Measurements from ENCODE around the gene OGFOD3.
"Not testable (repeated sequence)": the region's sequence is repeated elsewhere in the genome, so short reads cannot be mapped to it uniquely, and the experiment has no call there.

The OGFOD3 gene, protein sequence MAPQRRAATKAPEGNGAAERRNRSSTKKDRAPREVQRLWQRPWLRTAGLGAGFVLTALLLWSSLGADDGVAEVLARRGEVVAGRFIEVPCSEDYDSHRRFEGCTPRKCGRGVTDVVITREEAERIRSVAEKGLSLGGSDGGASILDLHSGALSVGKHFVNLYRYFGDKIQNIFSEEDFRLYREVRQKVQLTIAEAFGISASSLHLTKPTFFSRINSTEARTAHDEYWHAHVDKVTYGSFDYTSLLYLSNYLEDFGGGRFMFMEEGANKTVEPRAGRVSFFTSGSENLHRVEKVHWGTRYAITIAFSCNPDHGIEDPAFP

DNA sequence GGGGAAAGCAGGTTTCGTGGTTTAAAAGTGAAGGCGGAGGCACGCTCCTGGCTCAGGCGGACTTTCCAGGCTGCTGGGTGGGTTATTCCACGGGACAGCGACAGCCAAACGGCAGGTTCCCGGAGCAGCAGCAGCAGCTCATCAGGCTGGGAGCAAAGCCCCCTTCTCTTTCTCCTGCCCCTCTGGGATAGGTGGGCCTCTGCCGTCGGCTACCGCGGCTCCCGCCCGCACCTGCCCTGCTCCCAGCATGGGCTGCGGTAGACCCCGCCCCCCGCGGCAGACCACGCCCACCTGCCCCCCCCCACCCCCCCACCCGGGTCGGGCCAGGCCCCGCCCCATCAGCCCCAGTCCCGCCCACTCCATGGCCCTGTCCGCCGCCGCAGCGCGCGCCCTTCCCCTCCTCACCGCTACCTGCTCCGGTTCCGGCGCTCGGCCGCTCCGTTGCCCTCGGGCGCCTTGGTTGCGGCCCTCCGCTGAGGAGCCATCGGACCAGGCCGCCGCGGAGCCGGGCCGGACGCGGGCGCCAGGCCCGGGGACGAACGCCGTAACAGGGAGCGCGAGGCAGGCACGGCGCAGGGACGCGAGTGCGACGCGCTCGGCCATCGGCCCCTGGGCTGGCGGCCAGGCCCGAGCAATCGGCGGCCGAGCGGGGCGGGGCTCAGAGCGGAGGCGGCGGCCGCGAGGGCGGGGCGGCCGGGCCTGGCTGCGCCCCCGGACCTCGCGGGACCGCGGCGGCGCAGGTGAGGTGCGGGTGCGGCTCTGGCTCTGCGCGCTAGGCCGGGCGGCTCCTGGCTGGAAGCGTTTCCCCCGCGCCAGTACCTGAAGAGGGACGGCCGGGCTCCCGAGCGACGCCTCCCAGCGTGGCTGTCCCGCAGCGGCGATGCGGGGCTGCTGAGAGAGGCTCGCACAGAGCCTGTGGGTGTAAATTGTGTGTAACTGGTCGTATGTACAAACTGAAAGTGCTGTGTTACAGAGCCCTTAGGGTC is at the start of gene OGFOD3, which contains the start of gene HEXD:
Gene OGFOD3, minus strand, starts transcription at position 586 of the 986 bp plus-strand sequence. Its CDS starts 101 bp downstream, at position 485.
Gene HEXD, plus strand, starts transcription at position 347 of the 986 bp plus-strand sequence. CDS start 1,453 bp downstream, outside the sequence.
- peak within 1 kb of the TSS; percentile 98 for H3K4me3 ChIP-seq (ENCODE audit: low read depth, low read length)
- peaks cover 12% of the 10 kb centered on the region for H3K36me3 ChIP-seq (ENCODE audit: control insufficient read depth, insufficient read depth, low read length)
- peak within 1 kb of the TSS; percentile 91 for H3K27ac ChIP-seq (ENCODE audit: low read depth, low read length)
- no peaks in the 10 kb centered on the region for H3K27me3 ChIP-seq (ENCODE audit: control insufficient read depth, insufficient read depth, low read length)
- H3K4me1 ChIP-seq (ENCODE audit: control insufficient read depth, insufficient read depth, low read length), result peaks cover 7% of the 10 kb centered on the region; the same call in 1 of the 2 replicates
- no peaks in the 10 kb centered on the region for H3K9me3 ChIP-seq (ENCODE audit: control insufficient read depth, insufficient read depth, low read length)
- peak within 1 kb of the TSS; percentile 95 for H3K9ac ChIP-seq (ENCODE audit: low read depth, low read length)

DNA sequence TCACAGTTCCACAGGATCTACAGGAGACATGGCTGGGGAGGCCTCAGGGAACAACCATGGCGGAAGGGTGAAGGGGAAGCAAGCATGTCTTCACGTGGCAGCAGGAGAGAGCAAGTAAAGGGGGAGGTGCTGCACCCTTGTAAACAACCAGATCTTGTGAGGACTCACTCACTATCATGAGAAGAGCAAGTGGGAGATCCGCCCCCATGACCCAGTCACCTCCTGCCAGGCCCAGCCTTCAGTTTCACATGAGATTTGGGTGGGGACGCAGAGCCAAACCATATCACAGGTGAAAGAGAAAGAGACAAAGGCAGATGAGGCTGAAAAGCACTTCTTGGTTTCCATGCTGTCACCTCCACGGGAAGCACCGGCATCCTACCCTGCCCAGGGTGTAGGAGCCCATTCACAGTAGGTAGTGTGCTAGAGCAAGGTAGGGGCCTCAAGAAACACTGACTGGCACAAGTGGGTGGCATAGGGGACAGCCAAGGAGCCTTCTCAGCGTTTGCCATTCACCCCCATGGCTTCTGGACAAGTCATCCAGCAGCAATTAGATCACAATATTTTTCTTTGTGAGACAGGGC is 46.7 kb upstream of the OGFOD3 start:
- H3K9ac ChIP-seq (ENCODE audit: low read depth, low read length), result no peak overlapping the region

DNA sequence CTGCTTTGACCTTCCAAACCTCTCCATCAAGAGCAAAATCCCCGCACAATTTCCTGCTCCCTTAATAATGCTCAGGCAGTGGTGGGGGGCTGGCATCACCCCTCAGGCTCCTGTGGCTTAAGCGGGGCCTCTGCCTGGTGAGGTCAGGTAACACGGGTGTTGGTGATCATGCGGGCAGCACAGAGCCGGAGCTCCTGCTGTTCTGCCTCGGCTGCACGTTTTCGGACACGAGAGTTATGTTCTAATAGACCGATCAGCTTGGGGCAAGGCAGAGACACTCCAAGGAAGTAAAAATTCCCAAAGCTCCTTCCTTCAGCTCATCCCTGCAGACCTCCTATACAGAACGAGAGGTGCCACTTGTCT is 46.2 kb upstream of the OGFOD3 start:
- no peak overlapping the region for H3K9ac ChIP-seq (ENCODE audit: low read depth, low read length)
- H3K4me3 ChIP-seq (ENCODE audit: low read depth, low read length), result no peak overlapping the region
- H3K9me3 ChIP-seq (ENCODE audit: control insufficient read depth, insufficient read depth, low read length), result no peaks in the 10 kb centered on the region
- no peaks in the 10 kb centered on the region for H3K4me1 ChIP-seq (ENCODE audit: control insufficient read depth, insufficient read depth, low read length)
- no peaks in the 10 kb centered on the region for H3K27me3 ChIP-seq (ENCODE audit: control insufficient read depth, insufficient read depth, low read length)
- peaks cover 75% of the 10 kb centered on the region for H3K36me3 ChIP-seq (ENCODE audit: control insufficient read depth, insufficient read depth, low read length)
- no peak overlapping the region for H3K27ac ChIP-seq (ENCODE audit: low read depth, low read length)

More for the DNA sequence above, 46.7 kb upstream of the OGFOD3 start:
- H3K4me1 ChIP-seq (ENCODE audit: control insufficient read depth, insufficient read depth, low read length), result no peaks in the 10 kb centered on the region
- H3K27me3 ChIP-seq (ENCODE audit: control insufficient read depth, insufficient read depth, low read length), result no peaks in the 10 kb centered on the region
- H3K9me3 ChIP-seq (ENCODE audit: control insufficient read depth, insufficient read depth, low read length), result no peaks in the 10 kb centered on the region
- no peak overlapping the region for H3K4me3 ChIP-seq (ENCODE audit: low read depth, low read length)
- H3K27ac ChIP-seq (ENCODE audit: low read depth, low read length), result no peak overlapping the region
- H3K36me3 ChIP-seq (ENCODE audit: control insufficient read depth, insufficient read depth, low read length), result peaks cover 76% of the 10 kb centered on the region

DNA sequence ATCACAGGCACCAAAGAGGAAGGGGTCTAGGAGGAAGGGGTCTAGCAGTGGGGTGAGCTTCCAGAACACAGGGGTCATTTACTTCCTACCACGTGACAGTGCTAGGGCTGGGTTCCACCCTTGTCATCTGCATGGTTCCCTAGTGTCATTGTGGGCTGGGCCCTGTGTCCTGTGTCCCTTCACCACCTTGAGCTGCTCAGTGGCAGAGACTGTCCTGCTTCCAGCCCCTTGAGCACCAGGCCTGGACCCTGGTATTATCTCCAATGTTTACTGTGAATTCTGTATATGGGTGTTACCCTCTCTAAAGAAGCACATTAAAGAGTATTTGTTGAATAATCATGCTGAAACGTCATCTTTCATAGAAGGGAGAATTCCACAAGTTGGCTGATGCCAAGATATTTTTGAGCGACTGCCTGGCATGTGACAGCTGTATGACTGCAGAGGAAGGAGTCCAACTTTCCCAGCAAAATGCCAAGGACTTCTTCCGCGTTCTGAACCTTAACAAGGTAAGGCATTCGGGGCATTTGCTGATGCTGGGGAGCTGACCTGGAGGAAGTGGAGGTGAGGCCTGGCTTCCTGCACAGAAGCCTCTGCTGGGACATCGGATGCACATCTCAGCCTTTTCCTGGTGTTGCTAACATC is 45.7 kb upstream of the OGFOD3 start:
- H3K9ac ChIP-seq (ENCODE audit: low read depth, low read length), result no peak overlapping the region

DNA sequence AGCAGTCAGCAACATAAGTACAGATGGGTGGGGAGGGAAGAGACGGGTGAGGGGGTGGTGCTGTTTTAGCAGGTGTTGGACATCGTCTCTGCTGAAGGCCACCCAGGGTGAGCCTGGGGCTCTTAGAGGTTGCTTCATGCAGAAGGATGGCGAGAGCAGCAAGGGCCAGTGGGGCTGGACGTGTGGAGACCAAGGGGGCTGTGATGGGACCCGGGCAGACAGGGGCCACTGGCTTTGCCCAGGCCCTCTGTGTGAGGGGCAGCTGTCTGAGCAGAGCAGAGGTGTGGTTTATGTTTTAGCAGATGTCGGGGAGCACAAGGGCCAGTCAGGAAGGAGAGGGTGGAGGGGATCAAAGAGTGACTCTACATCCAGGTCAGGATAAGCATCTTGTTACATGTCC is 45.0 kb upstream of the OGFOD3 start:
- Histone ChIP-seq H3K36me3 (ENCODE audit: control insufficient read depth, insufficient read depth, low read length) (peaks cover 64% of the 10 kb centered on the region), H3K4me3 (ENCODE audit: low read depth, low read length) (no peak overlapping the region), H3K27ac (ENCODE audit: low read depth, low read length) (no peak overlapping the region), H3K27me3 (ENCODE audit: control insufficient read depth, insufficient read depth, low read length) (no peaks in the 10 kb centered on the region), H3K9me3 (ENCODE audit: control insufficient read depth, insufficient read depth, low read length) (no peaks in the 10 kb centered on the region), H3K9ac (ENCODE audit: low read depth, low read length) (no peak overlapping the region), H3K4me1 (ENCODE audit: control insufficient read depth, insufficient read depth, low read length) (no peaks in the 10 kb centered on the region)

More for the DNA sequence above, 45.7 kb upstream of the OGFOD3 start:
- H3K27me3 ChIP-seq (ENCODE audit: control insufficient read depth, insufficient read depth, low read length), result no peaks in the 10 kb centered on the region
- peaks cover 70% of the 10 kb centered on the region for H3K36me3 ChIP-seq (ENCODE audit: control insufficient read depth, insufficient read depth, low read length)
- H3K9me3 ChIP-seq (ENCODE audit: control insufficient read depth, insufficient read depth, low read length), result no peaks in the 10 kb centered on the region
- no peak overlapping the region for H3K4me3 ChIP-seq (ENCODE audit: low read depth, low read length)
- no peak overlapping the region for H3K27ac ChIP-seq (ENCODE audit: low read depth, low read length)
- no peaks in the 10 kb centered on the region for H3K4me1 ChIP-seq (ENCODE audit: control insufficient read depth, insufficient read depth, low read length)

DNA sequence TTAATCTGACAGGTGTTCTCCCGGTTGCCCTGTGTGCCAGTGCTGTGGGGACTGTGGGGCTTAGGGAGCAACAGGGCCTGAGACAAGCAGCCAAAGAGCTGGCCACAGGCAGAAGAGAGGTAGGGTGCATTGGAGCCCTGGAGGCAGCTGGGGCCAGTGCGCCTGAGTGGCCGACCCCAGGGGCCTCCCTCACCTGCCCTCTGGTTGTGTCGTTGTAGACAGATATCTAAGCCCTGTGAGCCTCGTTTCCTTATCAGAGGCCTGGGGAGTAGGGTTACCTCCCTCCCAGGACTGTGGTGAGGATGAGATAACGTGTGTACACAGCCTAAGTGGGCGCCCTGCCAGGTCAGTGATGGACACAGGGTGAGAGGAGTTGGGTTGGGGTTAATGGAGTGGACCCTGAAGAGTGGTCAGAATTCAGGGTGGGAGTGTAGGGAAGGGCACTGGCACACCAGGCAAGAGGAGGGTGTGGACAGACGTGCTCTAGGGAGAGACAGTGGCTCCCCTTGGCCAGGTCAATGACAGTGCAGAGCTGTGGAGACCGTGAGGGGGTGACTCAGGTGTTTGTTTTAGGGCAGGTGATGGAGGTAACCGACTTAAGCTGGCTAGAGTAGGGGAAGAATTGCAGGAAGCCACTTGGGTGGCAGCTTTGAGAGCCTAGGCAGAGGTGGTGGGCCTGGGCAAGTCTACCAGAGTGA is 43.6 kb upstream of the OGFOD3 start:
- Histone ChIP-seq H3K4me1 (ENCODE audit: control insufficient read depth, insufficient read depth, low read length) (peaks cover 5% of the 10 kb centered on the region; the same call in 1 of the 2 replicates), H3K9ac (ENCODE audit: low read depth, low read length) (no peak overlapping the region), H3K27ac (ENCODE audit: low read depth, low read length) (no peak overlapping the region), H3K27me3 (ENCODE audit: control insufficient read depth, insufficient read depth, low read length) (no peaks in the 10 kb centered on the region), H3K9me3 (ENCODE audit: control insufficient read depth, insufficient read depth, low read length) (no peaks in the 10 kb centered on the region), H3K4me3 (ENCODE audit: low read depth, low read length) (no peak overlapping the region), H3K36me3 (ENCODE audit: control insufficient read depth, insufficient read depth, low read length) (peaks cover 62% of the 10 kb centered on the region)

DNA sequence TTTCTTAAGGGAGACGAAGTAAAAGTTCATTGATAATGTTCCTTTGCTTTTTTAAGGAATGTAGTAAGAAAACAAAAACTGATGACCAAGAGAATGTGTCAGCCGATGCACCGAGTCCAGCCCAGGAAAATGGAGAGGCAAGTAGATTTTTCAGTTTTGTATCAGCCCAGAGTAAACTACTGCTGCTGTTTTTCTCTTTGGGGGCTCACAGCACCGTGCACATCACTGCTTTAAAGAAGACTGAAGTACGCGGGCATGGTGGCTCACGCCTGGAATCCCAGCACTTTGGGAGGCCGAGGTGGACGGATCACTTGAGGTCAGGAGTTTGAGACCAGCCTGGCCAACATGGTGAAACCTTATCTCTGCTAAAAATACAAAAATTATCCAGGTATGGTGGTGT is 41.5 kb upstream of the OGFOD3 start:
- H3K4me1 ChIP-seq (ENCODE audit: control insufficient read depth, insufficient read depth, low read length); H3K9ac ChIP-seq (ENCODE audit: low read depth, low read length); H3K27ac ChIP-seq (ENCODE audit: low read depth, low read length): not testable (repeated sequence)

DNA sequence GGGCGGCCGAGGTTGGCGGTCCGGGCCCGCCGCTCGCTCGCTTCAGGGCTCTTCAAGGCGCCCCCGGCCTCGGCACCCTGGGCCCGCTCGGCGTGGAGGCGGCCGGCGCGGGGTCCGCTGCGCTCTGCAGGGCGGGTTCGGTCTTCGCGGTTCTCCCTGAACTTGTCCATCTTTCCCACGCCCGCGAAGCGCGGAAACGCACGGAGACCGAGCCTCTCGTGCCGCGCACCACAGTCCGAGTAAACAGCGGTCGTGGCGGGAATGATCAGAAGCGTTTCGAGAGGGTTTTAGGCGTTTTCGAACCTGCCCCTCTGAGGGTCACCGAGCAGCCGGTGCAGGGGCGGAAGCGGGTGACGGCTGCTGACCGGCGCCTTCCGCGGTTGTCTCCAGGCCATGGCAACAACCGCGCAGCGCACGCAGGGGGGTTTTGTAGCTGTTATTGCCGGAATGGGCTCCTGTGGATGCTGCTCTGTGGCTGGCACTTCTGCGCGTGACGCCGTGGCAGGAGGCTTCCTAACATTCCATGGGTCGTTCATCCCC is 40.6 kb upstream of the OGFOD3 start:
- H3K4me3 ChIP-seq (ENCODE audit: low read depth, low read length), result peak overlapping the region; percentile 94
- H3K9me3 ChIP-seq (ENCODE audit: control insufficient read depth, insufficient read depth, low read length), result no peaks in the 10 kb centered on the region
- no peaks in the 10 kb centered on the region for H3K27me3 ChIP-seq (ENCODE audit: control insufficient read depth, insufficient read depth, low read length)
- peak overlapping the region; percentile 56 for H3K9ac ChIP-seq (ENCODE audit: low read depth, low read length)
- peak overlapping the region; percentile 37 for H3K27ac ChIP-seq (ENCODE audit: low read depth, low read length)
- H3K4me1 ChIP-seq (ENCODE audit: control insufficient read depth, insufficient read depth, low read length), result peaks cover 5% of the 10 kb centered on the region; the same call in 1 of the 2 replicates
- H3K36me3 ChIP-seq (ENCODE audit: control insufficient read depth, insufficient read depth, low read length), result peaks cover 37% of the 10 kb centered on the region

More for the DNA sequence above, 41.5 kb upstream of the OGFOD3 start:
- H3K27me3 ChIP-seq (ENCODE audit: control insufficient read depth, insufficient read depth, low read length); H3K4me3 ChIP-seq (ENCODE audit: low read depth, low read length); H3K9me3 ChIP-seq (ENCODE audit: control insufficient read depth, insufficient read depth, low read length): not testable (repeated sequence)
- H3K36me3 ChIP-seq (ENCODE audit: control insufficient read depth, insufficient read depth, low read length), result peaks cover 46% of the 10 kb centered on the region

DNA sequence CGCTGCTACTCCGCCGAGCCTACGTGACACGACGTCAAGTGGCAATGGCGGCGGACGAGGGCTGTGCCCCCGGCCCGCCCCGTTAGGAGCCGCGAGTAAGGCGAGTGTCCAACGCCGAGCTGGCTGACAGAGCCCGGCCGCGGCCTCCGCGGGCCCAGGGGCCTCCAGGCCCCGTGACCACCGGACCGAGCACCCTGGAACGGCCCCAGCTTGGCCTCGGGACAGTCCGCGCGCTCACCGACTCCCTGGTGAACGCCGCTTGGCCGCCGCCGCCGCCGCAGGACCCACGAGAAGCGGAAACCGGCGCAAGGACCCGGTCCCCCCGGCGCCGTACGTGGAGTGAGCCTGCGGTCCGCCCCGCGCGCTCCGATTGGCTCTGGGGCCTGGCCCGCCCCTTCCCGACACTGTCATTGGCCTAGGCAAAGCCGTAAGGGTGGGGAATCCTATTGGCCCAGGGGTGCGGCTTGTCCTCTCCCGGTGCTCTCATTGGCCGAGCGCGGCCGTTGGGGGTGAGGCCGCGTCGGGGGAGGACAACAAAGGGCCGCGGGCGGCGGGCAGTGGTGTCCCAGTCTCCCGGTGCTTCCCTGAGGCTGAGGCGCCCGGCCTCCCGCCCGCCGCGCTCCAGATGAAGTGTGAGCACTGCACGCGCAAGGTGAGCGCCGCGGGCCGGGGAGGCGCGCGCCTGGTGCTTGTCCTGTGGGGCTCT is 39.9 kb upstream of the OGFOD3 start, which contains the start of gene NARF:
Gene NARF, plus strand, starts transcription at position 563 of the 706 bp plus-strand sequence. Its CDS starts 63 bp downstream, at position 626.
- Histone ChIP-seq H3K4me1 (ENCODE audit: control insufficient read depth, insufficient read depth, low read length) (peaks cover 5% of the 10 kb centered on the region; the same call in 1 of the 2 replicates), H3K9me3 (ENCODE audit: control insufficient read depth, insufficient read depth, low read length) (no peaks in the 10 kb centered on the region), H3K36me3 (ENCODE audit: control insufficient read depth, insufficient read depth, low read length) (peaks cover 33% of the 10 kb centered on the region), H3K4me3 (ENCODE audit: low read depth, low read length) (peak within 1 kb of the TSS; percentile 94), H3K9ac (ENCODE audit: low read depth, low read length) (peak within 1 kb of the TSS; percentile 84), H3K27me3 (ENCODE audit: control insufficient read depth, insufficient read depth, low read length) (no peaks in the 10 kb centered on the region), H3K27ac (ENCODE audit: low read depth, low read length) (peak within 1 kb of the TSS; percentile 99)

Data from HUES48 (cell line).